Body of pancreas (tissue), 4 donors: ENCODE results near the gene CRELD2.

Experiments used
- CTCF ChIP-seq, 7 experiments: fragments of 450-650 bp in 4 of 7; fragments of 200-600 bp in 3 of 7; sonication (generic) in 3 of 7; IDR thresholded peaks; one replicate each; pipeline ENCODE4 v1.5.1; 2016 to 2019; ENCODE audit warnings: antibody characterized with exemption in 7 of 7
- POLR2A ChIP-seq, 3 donors: fragments of 450-650 bp; IDR thresholded peaks; one replicate each; pipeline ENCODE4 v1.6.1; 2016; ENCODE audit warnings: antibody characterized with exemption in 3 of 3, mild to moderate bottlenecking in 2 of 3

- TF ChIP-seq CTCF (IDR thresholded peaks at IDR 0.05) (no peak), POLR2A (IDR thresholded peaks at IDR 0.05) (no peak)
These were observed 46.1 kb upstream of the CRELD2 start for GRCh38 chr22:49872347-49872746.
